ENCODE results near the gene IL3.

The IL3 gene

DNA sequence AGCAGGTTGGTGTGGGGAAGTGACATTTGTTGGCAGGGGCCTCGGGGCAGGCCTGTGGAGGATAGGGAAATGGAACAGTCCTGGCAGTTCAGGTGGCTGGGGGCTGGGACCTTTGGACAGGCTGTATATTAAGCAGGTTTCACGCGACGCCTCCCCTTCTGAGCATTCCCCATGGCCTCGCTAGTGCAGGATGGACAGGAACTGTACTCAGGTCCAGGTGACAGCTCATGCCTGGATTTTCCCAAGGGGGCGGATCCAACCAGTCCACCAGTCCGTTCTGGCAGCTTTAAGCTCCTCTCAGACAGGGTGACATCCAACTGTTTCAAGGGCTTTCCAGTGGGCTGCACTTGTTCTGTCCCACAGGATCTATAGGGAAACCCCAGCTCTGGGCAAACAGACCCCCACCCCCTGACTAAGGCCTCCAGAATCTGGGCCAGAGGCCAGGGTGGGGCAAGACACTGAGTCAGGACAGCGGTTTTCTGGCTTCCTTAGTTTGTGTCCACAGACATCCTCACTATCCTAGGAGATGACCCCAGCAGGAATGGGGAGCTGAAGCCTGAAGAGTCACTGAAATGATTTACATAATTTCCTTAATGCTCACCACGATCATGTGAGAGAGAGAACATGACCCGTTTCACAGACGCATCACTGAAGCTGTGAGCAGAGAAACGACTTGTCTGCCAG is 34.1 kb downstream of the IL3 start:
- Mint-ChIP-seq H3K27ac (no peak overlapping the region), H3K9me3 (no peaks in the 10 kb centered on the region)
- no peak for DNase-seq (ENCODE audit: low spot score in 2 of 2)

DNA sequence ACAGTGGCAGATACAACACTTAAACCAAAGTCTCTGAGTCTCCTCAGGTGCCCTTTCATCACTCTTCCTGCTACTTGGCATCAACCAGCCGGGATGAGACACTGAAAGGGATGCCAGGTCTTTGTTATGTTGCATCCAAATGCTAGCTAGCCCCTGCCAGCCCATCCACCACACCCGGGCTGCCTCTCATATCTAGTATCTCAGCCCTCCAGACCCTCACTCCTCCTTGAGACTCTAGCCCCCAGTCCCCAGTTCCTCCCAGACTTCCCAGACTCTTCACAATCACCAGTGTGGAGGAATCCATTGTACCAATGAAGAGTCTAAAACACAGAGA is 34.6 kb downstream of the IL3 start:
- Mint-ChIP-seq H3K4me3 (no peak overlapping the region), H3K27ac (no peak overlapping the region), H3K4me1 (peaks cover 22% of the 10 kb centered on the region)

More for the DNA sequence above, 34.1 kb downstream of the IL3 start:
- no peaks in the 10 kb centered on the region for H3K36me3 Mint-ChIP-seq
- no peak overlapping the region for H3K4me3 Mint-ChIP-seq
- H3K4me1 Mint-ChIP-seq, result peaks cover 17% of the 10 kb centered on the region
- ATAC-seq (ENCODE audit: low read depth), result peak; percentile 62
- H3K27me3 Mint-ChIP-seq, result no peaks in the 10 kb centered on the region

DNA sequence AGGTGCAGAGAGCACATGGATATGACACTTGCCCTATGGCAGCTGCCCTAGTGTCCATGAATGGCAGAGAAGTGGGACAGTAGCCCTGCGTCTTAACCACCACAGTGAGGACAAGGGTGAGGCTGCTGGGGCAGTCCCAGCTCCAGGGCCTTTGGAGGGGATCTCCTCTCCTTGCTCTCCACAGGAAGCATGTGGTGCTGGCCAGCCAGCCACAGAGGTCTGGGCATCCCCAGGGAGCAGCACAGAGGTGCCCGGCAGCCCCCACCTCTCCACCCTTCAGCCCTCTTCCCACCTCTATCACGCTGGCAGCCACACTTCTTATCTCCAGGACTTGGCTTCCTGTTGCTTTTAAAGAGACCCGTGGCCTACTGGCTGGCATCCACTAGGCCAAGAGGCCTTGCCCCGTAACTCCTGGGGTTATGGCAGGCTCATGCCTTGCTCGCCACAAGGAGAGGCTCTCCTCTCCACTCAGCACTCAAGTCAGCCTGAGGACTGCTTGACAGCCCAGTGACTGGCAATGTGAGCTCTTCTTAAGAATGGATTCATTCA is 35.0 kb downstream of the IL3 start:
- Mint-ChIP-seq H3K4me1 (peaks cover 26% of the 10 kb centered on the region), H3K27ac (no peak overlapping the region)
- ATAC-seq (ENCODE audit: low read depth), result peak; percentile 35

More for the DNA sequence above, 34.6 kb downstream of the IL3 start:
- ATAC-seq (ENCODE audit: low read depth) (no peak), DNase-seq (ENCODE audit: low spot score in 2 of 2) (no peak)
- H3K9me3 Mint-ChIP-seq, result no peaks in the 10 kb centered on the region
- no peaks in the 10 kb centered on the region for H3K36me3 Mint-ChIP-seq
- no peaks in the 10 kb centered on the region for H3K27me3 Mint-ChIP-seq

DNA sequence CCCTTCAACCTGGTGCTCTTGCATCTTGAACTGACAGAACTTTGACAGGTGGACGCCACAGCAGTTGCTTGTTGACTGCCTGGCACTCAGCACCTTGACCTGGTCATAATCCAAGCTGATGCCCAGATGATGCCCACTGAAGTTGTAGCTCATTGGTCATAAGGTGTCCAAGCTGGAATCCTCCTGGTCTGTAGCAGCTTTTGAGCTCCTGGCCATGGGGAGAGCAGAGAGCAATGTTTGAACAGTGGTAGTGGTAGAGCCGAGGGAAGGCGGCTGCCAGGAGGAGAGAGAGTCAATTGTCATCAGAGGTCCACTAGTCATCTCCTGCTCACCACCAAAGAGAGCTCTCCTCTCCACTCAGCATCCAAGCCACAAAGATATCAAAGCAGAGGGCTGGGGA is 36.4 kb downstream of the IL3 start:
- no peak for DNase-seq (ENCODE audit: low spot score in 2 of 2)
- H3K27me3 Mint-ChIP-seq, result no peaks in the 10 kb centered on the region
- H3K4me1 Mint-ChIP-seq, result peaks cover 31% of the 10 kb centered on the region
- no peaks in the 10 kb centered on the region for H3K9me3 Mint-ChIP-seq
- H3K27ac Mint-ChIP-seq, result no peak overlapping the region
- ATAC-seq (ENCODE audit: low read depth), result no peak
- no peak overlapping the region for H3K4me3 Mint-ChIP-seq
- no peaks in the 10 kb centered on the region for H3K36me3 Mint-ChIP-seq

More for the DNA sequence above, 35.0 kb downstream of the IL3 start:
- no peak for DNase-seq (ENCODE audit: low spot score in 2 of 2)
- Mint-ChIP-seq H3K9me3 (no peaks in the 10 kb centered on the region), H3K36me3 (no peaks in the 10 kb centered on the region), H3K4me3 (no peak overlapping the region), H3K27me3 (no peaks in the 10 kb centered on the region)

DNA sequence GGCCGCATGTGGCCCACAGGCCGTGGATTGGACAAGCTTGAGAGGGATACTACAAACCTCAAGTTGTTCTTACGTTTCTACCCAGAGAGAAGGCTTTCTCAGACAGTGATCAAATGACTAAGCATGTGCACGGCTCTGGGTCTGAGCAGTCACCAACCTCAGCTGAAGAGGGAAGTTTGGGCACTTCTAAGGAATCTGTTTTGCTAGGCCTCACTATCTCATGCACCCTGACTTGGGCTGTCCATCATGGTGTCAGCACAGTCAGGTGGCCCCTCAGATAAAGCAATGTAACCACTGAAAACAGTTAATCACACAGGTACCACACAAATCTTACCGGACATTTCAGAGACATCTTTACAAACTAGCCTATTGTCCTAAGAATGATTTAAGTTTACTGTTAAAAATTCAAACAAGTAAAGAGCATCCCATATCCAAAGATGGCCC is 37.7 kb downstream of the IL3 start:
- no peak overlapping the region for H3K27ac Mint-ChIP-seq
- ATAC-seq (ENCODE audit: low read depth) (no peak), DNase-seq (ENCODE audit: low spot score in 2 of 2) (no peak)
- H3K4me3 Mint-ChIP-seq, result no peak overlapping the region
- H3K27me3 Mint-ChIP-seq, result no peaks in the 10 kb centered on the region
- H3K36me3 Mint-ChIP-seq, result no peaks in the 10 kb centered on the region
- H3K4me1 Mint-ChIP-seq, result peaks cover 41% of the 10 kb centered on the region
- no peaks in the 10 kb centered on the region for H3K9me3 Mint-ChIP-seq

DNA sequence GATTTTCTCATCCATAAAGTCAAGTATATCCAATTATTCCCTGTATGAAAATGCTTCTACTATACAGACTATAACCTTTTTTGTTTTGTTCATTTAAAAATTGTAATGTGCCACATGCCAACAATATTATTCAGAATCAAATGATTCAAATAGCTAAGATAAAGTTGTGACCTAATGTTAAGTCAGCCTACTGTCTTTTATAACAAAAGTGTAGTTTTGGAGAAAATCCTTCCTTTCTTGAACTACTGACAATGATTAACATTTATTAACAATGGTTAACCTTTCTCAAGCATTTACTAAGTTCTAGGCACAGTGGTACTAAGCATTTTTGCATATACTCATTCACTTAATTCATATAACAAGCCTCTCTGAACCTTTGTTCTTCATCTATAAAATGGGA is 38.2 kb downstream of the IL3 start:
- peak overlapping the region; percentile 30 for H3K27ac Mint-ChIP-seq

DNA sequence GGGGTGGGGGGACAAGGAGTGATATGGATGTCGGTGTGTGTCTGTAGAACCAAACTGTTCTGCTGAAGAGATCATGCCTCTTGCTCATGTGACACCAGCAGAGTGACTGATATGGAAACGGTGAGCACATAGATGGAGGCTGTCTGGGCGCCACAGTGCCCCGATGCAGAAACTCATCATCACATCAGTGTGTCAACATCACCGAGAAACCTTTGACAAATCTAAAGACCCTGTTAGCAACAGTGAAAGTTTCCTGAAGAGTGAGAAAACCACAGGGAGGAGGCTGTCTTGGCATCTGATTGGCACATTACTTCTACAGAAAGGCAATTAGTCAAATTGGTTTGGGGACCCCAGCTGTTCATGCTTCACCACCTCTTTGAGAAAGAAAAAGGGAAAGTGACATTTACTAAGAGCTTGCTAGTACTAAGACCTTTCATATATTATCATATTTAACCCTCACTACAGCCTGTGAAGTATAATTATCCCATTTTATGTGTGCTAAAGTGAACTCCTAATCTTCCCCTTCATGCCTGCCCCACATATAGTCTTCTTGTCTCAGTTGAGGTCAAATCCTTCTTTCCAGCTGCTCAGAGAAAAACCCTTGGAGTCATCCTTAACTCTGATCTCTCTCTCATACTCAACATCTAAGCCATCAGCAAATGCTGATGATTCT is 38.8 kb downstream of the IL3 start:
- H3K9me3 Mint-ChIP-seq, result no peaks in the 10 kb centered on the region
- H3K4me1 Mint-ChIP-seq, result peaks cover 48% of the 10 kb centered on the region
- no peak for ATAC-seq (ENCODE audit: low read depth)
- no peaks in the 10 kb centered on the region for H3K36me3 Mint-ChIP-seq
- H3K4me3 Mint-ChIP-seq, result peak overlapping the region; percentile 15
- H3K27ac Mint-ChIP-seq, result peak overlapping the region; percentile 30
- H3K27me3 Mint-ChIP-seq, result no peaks in the 10 kb centered on the region
- no peak for DNase-seq (ENCODE audit: low spot score in 2 of 2)

More for the DNA sequence above, 38.2 kb downstream of the IL3 start:
- ATAC-seq (ENCODE audit: low read depth) (no peak), DNase-seq (ENCODE audit: low spot score in 2 of 2) (no peak)
- no peak overlapping the region for H3K4me3 Mint-ChIP-seq
- peaks cover 45% of the 10 kb centered on the region for H3K4me1 Mint-ChIP-seq
- no peaks in the 10 kb centered on the region for H3K9me3 Mint-ChIP-seq
- H3K36me3 Mint-ChIP-seq, result no peaks in the 10 kb centered on the region
- H3K27me3 Mint-ChIP-seq, result no peaks in the 10 kb centered on the region

DNA sequence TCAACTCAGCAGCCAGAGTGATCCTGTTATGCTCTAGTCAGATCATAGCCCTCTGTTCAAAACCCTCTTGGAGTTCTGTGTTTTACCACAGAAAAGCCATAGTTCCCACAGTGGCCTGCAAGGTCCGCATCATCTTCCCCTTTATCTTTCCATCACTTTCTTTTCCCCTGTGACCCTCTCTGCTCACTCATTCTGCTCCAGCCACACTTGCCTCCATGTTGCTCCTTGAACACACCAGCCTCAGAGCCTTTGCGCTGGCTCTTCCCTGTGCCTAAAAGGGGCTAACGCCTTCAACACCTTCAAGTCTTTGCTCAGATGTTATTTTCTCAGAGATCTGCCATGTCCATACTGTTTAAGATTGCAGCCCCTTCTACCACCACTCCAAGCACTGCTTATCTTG is 39.5 kb downstream of the IL3 start:
- Mint-ChIP-seq H3K27me3 (no peaks in the 10 kb centered on the region), H3K9me3 (no peaks in the 10 kb centered on the region), H3K4me1 (peaks cover 51% of the 10 kb centered on the region), H3K36me3 (no peaks in the 10 kb centered on the region), H3K4me3 (no peak overlapping the region), H3K27ac (no peak overlapping the region)
- DNase-seq (ENCODE audit: low spot score in 2 of 2) (no peak), ATAC-seq (ENCODE audit: low read depth) (no peak)

DNA sequence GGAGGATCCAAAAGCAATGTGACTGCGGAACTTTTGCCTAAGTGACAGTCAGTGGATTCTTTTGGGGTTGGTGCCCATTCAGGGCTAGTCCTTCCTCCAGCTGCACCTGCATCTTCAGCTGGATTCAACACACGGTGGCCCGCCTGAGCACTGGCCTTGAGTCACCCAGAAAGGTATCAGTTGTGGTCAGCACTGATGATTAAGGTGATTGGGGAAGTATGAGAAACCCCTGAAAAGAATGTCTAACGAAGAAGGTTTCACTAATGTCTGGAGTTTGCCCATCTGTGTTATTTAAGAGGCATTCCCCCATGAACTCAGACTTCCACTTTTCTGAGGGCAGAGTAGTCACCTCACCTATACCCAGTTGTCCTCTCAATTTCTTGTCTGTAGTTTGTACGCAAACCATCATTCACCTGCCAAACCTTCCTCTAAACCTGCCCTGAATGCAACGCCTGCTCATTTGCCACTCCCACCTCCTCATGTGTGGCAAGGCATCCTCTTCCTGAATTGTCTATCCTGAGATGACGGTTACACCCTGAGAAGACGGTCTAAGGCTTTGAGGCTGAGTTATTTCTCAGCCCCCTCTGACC is 40.3 kb downstream of the IL3 start:
- Mint-ChIP-seq H3K9me3 (no peaks in the 10 kb centered on the region), H3K4me3 (peak overlapping the region; percentile 35), H3K27me3 (no peaks in the 10 kb centered on the region), H3K27ac (no peak overlapping the region), H3K4me1 (peaks cover 48% of the 10 kb centered on the region), H3K36me3 (no peaks in the 10 kb centered on the region)
- peak; percentile 61 for ATAC-seq (ENCODE audit: low read depth)
- peak in 1 of 2 donors; percentile 21 for DNase-seq (ENCODE audit: low spot score in 2 of 2)

DNA sequence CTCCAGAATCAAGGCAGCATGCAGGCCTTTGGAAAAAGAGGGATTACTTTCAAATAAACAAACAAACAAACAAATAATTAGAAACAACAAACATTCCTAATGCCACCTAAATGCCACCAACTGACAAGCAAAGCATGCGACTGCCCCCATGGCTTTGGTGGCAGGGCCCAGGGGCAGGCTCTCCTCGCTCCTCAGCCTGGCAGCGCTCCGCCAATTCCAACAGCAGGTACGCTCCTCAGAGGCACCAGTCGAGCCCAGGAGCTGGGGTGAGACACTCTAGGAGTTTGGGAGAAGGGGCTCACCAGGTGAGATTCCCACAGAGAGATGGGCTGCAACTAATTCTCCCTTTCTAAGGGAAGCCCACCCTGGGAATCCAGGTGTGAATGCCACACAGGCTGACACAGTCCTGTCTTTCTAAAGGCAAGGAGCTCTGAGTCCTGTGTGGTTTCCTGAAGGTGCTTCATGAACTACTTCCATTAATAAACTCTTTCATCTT is 41.0 kb downstream of the IL3 start:
- DNase-seq (ENCODE audit: low spot score in 2 of 2), result no peak
- Mint-ChIP-seq H3K27ac (no peak overlapping the region), H3K36me3 (no peaks in the 10 kb centered on the region), H3K27me3 (no peaks in the 10 kb centered on the region), H3K9me3 (no peaks in the 10 kb centered on the region), H3K4me3 (peak overlapping the region; percentile 35), H3K4me1 (peaks cover 48% of the 10 kb centered on the region)
- no peak for ATAC-seq (ENCODE audit: low read depth)

DNA sequence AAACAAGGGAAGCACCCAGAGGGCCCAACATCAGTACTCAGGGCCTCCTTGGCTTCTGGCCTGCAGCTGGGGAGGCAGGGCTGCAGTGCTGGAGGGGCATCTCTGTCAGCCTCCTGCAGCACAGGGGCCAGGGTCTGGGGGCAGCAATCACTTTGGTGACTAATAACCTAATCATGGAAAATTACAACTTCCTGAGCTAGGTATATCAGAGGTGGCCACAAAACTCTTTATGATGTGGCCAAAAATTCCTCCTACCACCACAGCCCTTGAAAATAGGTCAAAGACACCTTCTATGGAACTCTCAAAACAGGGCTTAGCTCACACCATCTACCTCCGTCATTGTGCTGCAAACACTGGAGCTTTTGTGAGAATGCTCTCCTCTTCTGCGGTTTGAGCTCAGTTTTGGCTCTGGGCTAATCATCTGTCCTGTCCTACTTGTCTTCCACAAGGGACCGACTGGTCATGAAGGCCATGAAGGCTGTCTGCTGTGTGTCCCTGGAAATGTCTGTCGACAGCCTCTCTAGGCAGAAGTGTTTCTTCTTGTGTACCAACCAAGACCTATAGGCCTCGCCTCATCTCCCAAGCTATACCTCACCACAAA is 41.7 kb downstream of the IL3 start:
- H3K4me3 Mint-ChIP-seq, result no peak overlapping the region
- H3K9me3 Mint-ChIP-seq, result no peaks in the 10 kb centered on the region
- H3K4me1 Mint-ChIP-seq, result peaks cover 52% of the 10 kb centered on the region
- no peaks in the 10 kb centered on the region for H3K27me3 Mint-ChIP-seq
- H3K36me3 Mint-ChIP-seq, result no peaks in the 10 kb centered on the region
- no peak for ATAC-seq (ENCODE audit: low read depth)
- H3K27ac Mint-ChIP-seq, result peak overlapping the region; percentile 35
- no peak for DNase-seq (ENCODE audit: low spot score in 2 of 2)

DNA sequence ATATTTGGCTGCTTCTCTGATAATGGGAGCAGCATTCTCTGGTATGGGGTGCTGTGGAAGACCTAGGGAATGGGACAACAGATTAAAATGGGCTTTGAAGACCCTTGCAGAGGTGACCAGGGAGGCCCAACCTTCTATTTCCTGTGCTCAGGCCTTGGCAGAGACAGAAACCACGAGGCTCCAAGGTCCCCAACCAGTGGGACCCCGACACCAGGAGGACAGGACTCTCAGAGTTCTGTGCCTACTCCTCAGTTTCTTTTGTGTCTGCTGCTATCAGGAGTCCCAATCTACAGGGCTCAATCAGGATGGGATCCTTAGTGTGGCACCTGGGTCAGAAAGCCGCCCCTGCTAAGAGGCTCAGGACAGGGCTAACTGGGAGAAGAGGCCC is 42.5 kb downstream of the IL3 start:
- H3K36me3 Mint-ChIP-seq, result no peaks in the 10 kb centered on the region
- H3K4me1 Mint-ChIP-seq, result peaks cover 55% of the 10 kb centered on the region
- no peaks in the 10 kb centered on the region for H3K9me3 Mint-ChIP-seq
- H3K27me3 Mint-ChIP-seq, result no peaks in the 10 kb centered on the region
- ATAC-seq (ENCODE audit: low read depth) (no peak), DNase-seq (ENCODE audit: low spot score in 2 of 2) (no peak)
- H3K4me3 Mint-ChIP-seq, result no peak overlapping the region
- H3K27ac Mint-ChIP-seq, result peak overlapping the region; percentile 35

DNA sequence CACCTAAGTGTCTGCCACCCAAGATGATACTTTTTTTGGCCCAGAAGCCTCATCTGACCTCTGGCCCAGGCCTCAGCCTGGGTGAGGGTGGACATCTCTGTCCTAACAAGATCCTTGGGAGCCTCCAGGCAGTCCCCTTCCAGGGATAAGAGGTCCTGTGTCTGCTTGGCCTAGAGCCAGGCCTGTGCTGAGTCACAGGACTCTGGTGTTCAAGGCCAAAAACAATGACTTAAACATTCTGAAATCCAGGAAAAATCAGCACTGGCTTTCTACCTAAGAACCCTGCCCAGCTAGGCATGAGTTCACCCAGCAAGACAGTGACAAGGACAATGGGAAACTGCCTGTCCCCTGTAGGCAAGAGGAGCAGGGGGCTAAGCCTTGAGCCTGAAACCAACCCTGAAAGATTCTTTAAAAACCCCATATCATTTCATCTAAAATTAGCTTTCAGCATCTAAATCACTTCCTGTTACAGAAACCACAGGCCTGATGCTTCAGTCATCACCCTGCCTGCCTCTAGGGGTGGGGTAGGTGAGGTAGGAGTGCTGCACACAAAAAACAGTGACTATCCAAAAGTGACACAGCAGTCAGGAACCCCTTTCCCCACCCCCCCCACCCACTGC is 43.0 kb downstream of the IL3 start:
- peak; percentile 83 for ATAC-seq (ENCODE audit: low read depth)
- peak overlapping the region; percentile 22 for H3K4me3 Mint-ChIP-seq
- peak overlapping the region; percentile 35 for H3K27ac Mint-ChIP-seq
- peak; percentile 28 to 47 for DNase-seq (ENCODE audit: low spot score in 2 of 2)
- H3K27me3 Mint-ChIP-seq, result no peaks in the 10 kb centered on the region
- no peaks in the 10 kb centered on the region for H3K9me3 Mint-ChIP-seq
- H3K4me1 Mint-ChIP-seq, result peaks cover 55% of the 10 kb centered on the region
- no peaks in the 10 kb centered on the region for H3K36me3 Mint-ChIP-seq
